ENCODE results near the gene ZMYND19. TPM values are rescaled to one million over a fixed set of nuclear protein-coding genes. Genes with fewer than 3 reads are reported as not detected.

Gene ZMYND19
- total RNA-seq, 1 donor from 2014 or later = 34.4 TPM

- Mint-ChIP-seq H3K36me3 (peaks cover 12% of the 10 kb centered on the region), H3K27me3 (ENCODE audit: insufficient read depth, low read depth) (peaks cover 2% of the 10 kb centered on the region), H3K27ac (no peak overlapping the region), H3K4me1 (peaks cover 24% of the 10 kb centered on the region), H3K4me3 (peak overlapping the region; percentile 91), H3K9me3 (no peaks in the 10 kb centered on the region)
- Histone ChIP-seq H3K4me3 (peak overlapping the region; percentile 73), H3K79me2 (ENCODE audit: low read depth) (peaks cover 32% of the 10 kb centered on the region), H3K27ac (no peak overlapping the region), H3K4me2 (peak overlapping the region; percentile 99), H3K9me3 (ENCODE audit: low read depth) (no peaks in the 10 kb centered on the region), H3K27me3 (no peaks in the 10 kb centered on the region), H3K9ac (peak overlapping the region; percentile 57), H2AFZ (replicated peaks) (no peak overlapping the region), H3F3A (ENCODE audit: low read depth) (no peaks in the 10 kb centered on the region), H3K36me3 (no peaks in the 10 kb centered on the region), H4K20me1 (ENCODE audit: low read depth) (peaks cover 45% of the 10 kb centered on the region), H3K4me1 (peaks cover 8% of the 10 kb centered on the region)
- TF ChIP-seq EZH2 (IDR thresholded peaks at IDR 0.05) (no peak), CTCF (IDR thresholded peaks at IDR 0.05) (no peak), EZH2phosphoT487 (IDR thresholded peaks at IDR 0.05) (no peak)
- no peak for DNase-seq (ENCODE audit: low spot score)
These were observed 1.4 kb downstream of the ZMYND19 start for GRCh38 chr9:137588891-137589290.

GRCh38 chr9:137588311-137588710 lies 2.0 kb downstream of the ZMYND19 start:
- Histone ChIP-seq H2AFZ (replicated peaks) (no peak overlapping the region), H3K79me2 (ENCODE audit: low read depth) (peaks cover 32% of the 10 kb centered on the region), H3K9me3 (ENCODE audit: low read depth) (no peaks in the 10 kb centered on the region), H3K4me3 (no peak overlapping the region), H3K36me3 (no peaks in the 10 kb centered on the region), H3K9ac (no peak overlapping the region), H4K20me1 (ENCODE audit: low read depth) (peaks cover 50% of the 10 kb centered on the region), H3K27me3 (no peaks in the 10 kb centered on the region), H3K4me1 (peaks cover 8% of the 10 kb centered on the region), H3F3A (ENCODE audit: low read depth) (no peaks in the 10 kb centered on the region), H3K4me2 (no peak overlapping the region), H3K27ac (no peak overlapping the region)
- peaks cover 20% of the 10 kb centered on the region for H3K4me1 Mint-ChIP-seq
- DNase-seq (ENCODE audit: low spot score) = no peak
- H3K4me3 Mint-ChIP-seq = peak overlapping the region; percentile 91
- H3K9me3 Mint-ChIP-seq = no peaks in the 10 kb centered on the region
- peaks cover 2% of the 10 kb centered on the region for H3K27me3 Mint-ChIP-seq (ENCODE audit: insufficient read depth, low read depth)
- no peak overlapping the region for H3K27ac Mint-ChIP-seq
- peaks cover 15% of the 10 kb centered on the region for H3K36me3 Mint-ChIP-seq
- TF ChIP-seq CTCF (IDR thresholded peaks at IDR 0.05) (no peak), EZH2phosphoT487 (IDR thresholded peaks at IDR 0.05) (no peak), EZH2 (IDR thresholded peaks at IDR 0.05) (no peak)

GRCh38 chr9:137586854-137587253 lies 3.5 kb downstream of the ZMYND19 start:
- Mint-ChIP-seq H3K36me3 (peaks cover 23% of the 10 kb centered on the region), H3K4me3 (no peak overlapping the region), H3K4me1 (peaks cover 17% of the 10 kb centered on the region), H3K9me3 (no peaks in the 10 kb centered on the region), H3K27ac (no peak overlapping the region), H3K27me3 (ENCODE audit: insufficient read depth, low read depth) (peaks cover 1% of the 10 kb centered on the region)
- no peak for TF ChIP-seq EZH2phosphoT487 (IDR thresholded peaks at IDR 0.05)
- TF ChIP-seq CTCF (IDR thresholded peaks at IDR 0.05) = no peak
- no peak for TF ChIP-seq EZH2 (IDR thresholded peaks at IDR 0.05)
- DNase-seq (ENCODE audit: low spot score) = no peak
- no peaks in the 10 kb centered on the region for H3K36me3 ChIP-seq
- no peaks in the 10 kb centered on the region for H3K9me3 ChIP-seq (ENCODE audit: low read depth)
- H3K4me2 ChIP-seq = no peak overlapping the region
- peaks cover 8% of the 10 kb centered on the region for H3K4me1 ChIP-seq
- H3K4me3 ChIP-seq = no peak overlapping the region
- peaks cover 32% of the 10 kb centered on the region for H3K79me2 ChIP-seq (ENCODE audit: low read depth)
- no peaks in the 10 kb centered on the region for H3K27me3 ChIP-seq
- H3K9ac ChIP-seq = no peak overlapping the region
- peaks cover 58% of the 10 kb centered on the region for H4K20me1 ChIP-seq (ENCODE audit: low read depth)
- no peak overlapping the region for H2AFZ ChIP-seq (replicated peaks)
- no peak overlapping the region for H3K27ac ChIP-seq
- no peaks in the 10 kb centered on the region for H3F3A ChIP-seq (ENCODE audit: low read depth)
